HepG2 (cell line): ENCODE results near the gene ARHGEF16. TPM values are rescaled to one million over a fixed set of nuclear protein-coding genes. Genes with fewer than 3 reads are reported as not detected.

Source experiments
- DPF2 ChIP-seq: sonication (generic); formaldehyde crosslinking; IDR thresholded peaks from 2 replicates; pipeline ENCODE4 v1.4.0; 2020; ENCODE audit warnings: mild to moderate bottlenecking, low read depth, missing genetic modification reagents, borderline replicate concordance
- DR1 ChIP-seq: sonication (generic); formaldehyde crosslinking; IDR thresholded peaks from 2 replicates; pipeline ENCODE4 v1.8.0; 2021; ENCODE audit warnings: mild to moderate bottlenecking, missing genetic modification reagents, inconsistent platforms
- GATA4 ChIP-seq: sonication (generic); IDR thresholded peaks from 2 replicates; pipeline ENCODE4 v1.6.1; 2016; ENCODE audit warnings: antibody characterized with exemption, low read depth, borderline replicate concordance
- KDM1A ChIP-seq: IDR thresholded peaks from 2 replicates; pipeline ENCODE4 v1.6.1; 2016; ENCODE audit warnings: missing compliant biosample characterization
- MAFK ChIP-seq, 2 experiments: IDR thresholded peaks in 1 of 2; conservative IDR thresholded peaks in 1 of 2; 2 replicates each; pipeline ENCODE4 v1.6.1; 2011; ENCODE audit warnings: improper control_type of control experiment in 2 of 2, low read length in 2 of 2
- MEF2D ChIP-seq: sonication (generic); formaldehyde crosslinking; IDR thresholded peaks from 2 replicates; pipeline ENCODE4 v1.5.1; 2020; ENCODE audit warnings: mild to moderate bottlenecking, missing genetic modification reagents
- MIER2 ChIP-seq: IDR thresholded peaks from 2 replicates; pipeline ENCODE4 v1.6.1; 2016; ENCODE audit warnings: missing biosample characterization, missing genetic modification reagents
- MTA3 ChIP-seq: sonication (generic); formaldehyde crosslinking; IDR thresholded peaks from 2 replicates; pipeline ENCODE4 v1.4.0; 2020; ENCODE audit warnings: missing genetic modification reagents
- MXD1 ChIP-seq: sonication (generic); formaldehyde crosslinking; IDR thresholded peaks from 2 replicates; pipeline ENCODE4 v1.4.0; 2020; ENCODE audit warnings: mild to moderate bottlenecking, missing genetic modification reagents
- NFYC ChIP-seq: IDR thresholded peaks from 2 replicates; pipeline ENCODE4 v1.6.1; 2016; ENCODE audit warnings: missing genetic modification reagents, missing compliant biosample characterization
- POLR2A ChIP-seq, 2 experiments: IDR thresholded peaks; 2 replicates each; pipeline ENCODE4 v1.6.1; 2011; ENCODE audit warnings: low read depth in 2 of 2, low read length in 2 of 2, mild to moderate bottlenecking in 1 of 2, moderate library complexity in 1 of 2; ENCODE audit not compliant: insufficient read depth in 1 of 2
- POLR2AphosphoS2 ChIP-seq: IDR thresholded peaks from 2 replicates; pipeline ENCODE4 v1.6.1; 2011; ENCODE audit warnings: low read depth, low read length, improper control_type of control experiment
- PPARG ChIP-seq: conservative IDR thresholded peaks from 2 replicates; pipeline ENCODE4 v1.6.1; 2016; ENCODE audit warnings: missing biosample characterization, missing genetic modification reagents
- RBM22 ChIP-seq: fragments of 200-400 bp; formaldehyde crosslinking; optimal IDR thresholded peaks from 2 replicates; pipeline ENCODE3; 2017; ENCODE audit warnings: mild to moderate bottlenecking, low read length, moderate library complexity
- TARDBP ChIP-seq: sonication (generic); formaldehyde crosslinking; IDR thresholded peaks from 2 replicates; pipeline ENCODE4 v1.8.0; 2022; ENCODE audit warnings: mild to moderate bottlenecking, missing genetic modification reagents
- THYN1 ChIP-seq: sonication (generic); formaldehyde crosslinking; IDR thresholded peaks from 2 replicates; pipeline ENCODE4 v1.8.1; 2023; ENCODE audit warnings: low read depth, mild to moderate bottlenecking, moderate library complexity, missing genetic modification reagents, borderline replicate concordance
- ZMYM3 ChIP-seq: sonication (generic); formaldehyde crosslinking; IDR thresholded peaks from 2 replicates; pipeline ENCODE4 v1.5.1; 2020; ENCODE audit warnings: mild to moderate bottlenecking, missing genetic modification reagents
- ZNF225 ChIP-seq: sonication (generic); formaldehyde crosslinking; IDR thresholded peaks from 2 replicates; pipeline ENCODE4 v1.4.0; 2020; ENCODE audit warnings: mild to moderate bottlenecking, missing genetic modification reagents
- ZNF230 ChIP-seq: sonication (generic); formaldehyde crosslinking; IDR thresholded peaks from 2 replicates; pipeline ENCODE4 v1.4.0; 2020; ENCODE audit warnings: mild to moderate bottlenecking, missing genetic modification reagents
- ZNF251 ChIP-seq: sonication (generic); formaldehyde crosslinking; IDR thresholded peaks from 2 replicates; pipeline ENCODE4 v1.9.0; 2021; ENCODE audit warnings: mild to moderate bottlenecking, missing genetic modification reagents
- ZNF503 ChIP-seq: sonication (generic); formaldehyde crosslinking; IDR thresholded peaks from 2 replicates; pipeline ENCODE4 v1.4.0; 2020; ENCODE audit warnings: missing genetic modification reagents
- ZNF552 ChIP-seq: sonication (generic); formaldehyde crosslinking; IDR thresholded peaks from 2 replicates; pipeline ENCODE4 v1.9.0; 2022; ENCODE audit warnings: missing genetic modification reagents, mild to moderate bottlenecking, borderline replicate concordance
- ZNF570 ChIP-seq: sonication (generic); formaldehyde crosslinking; IDR thresholded peaks from 2 replicates; pipeline ENCODE4 v1.4.0; 2020; ENCODE audit warnings: mild to moderate bottlenecking, missing genetic modification reagents, borderline replicate concordance
- ZNF614 ChIP-seq: IDR thresholded peaks from 2 replicates; pipeline ENCODE4 v1.6.1; 2018; ENCODE audit warnings: missing biosample characterization, missing genetic modification reagents, inconsistent platforms, borderline replicate concordance
- ZNF773 ChIP-seq: sonication (generic); formaldehyde crosslinking; IDR thresholded peaks from 2 replicates; pipeline ENCODE4 v1.4.0; 2020; ENCODE audit warnings: missing genetic modification reagents, borderline replicate concordance
- ZNF775 ChIP-seq: sonication (generic); formaldehyde crosslinking; IDR thresholded peaks from 2 replicates; pipeline ENCODE4 v1.4.0; 2020; ENCODE audit warnings: missing genetic modification reagents, mild to moderate bottlenecking, moderate library complexity, borderline replicate concordance
- ZNF780A ChIP-seq: sonication (generic); formaldehyde crosslinking; IDR thresholded peaks from 2 replicates; pipeline ENCODE4 v1.8.0; 2022; ENCODE audit warnings: mild to moderate bottlenecking, missing genetic modification reagents, moderate library complexity
- polyA plus RNA-seq, 8 experiments: library from polyadenylated mRNA; depleted of rRNA in 3 of 8; stranded (reverse) in 7 of 8; unstranded in 1 of 8; fragments of >200 nt; fragmentation: Illumina TruSeq in 4 of 8; extraction: Trizol in 4 of 8; gene quantifications; 2 replicates each; pipeline versions ENCODE4 v1.2.1 to v1.2.3, GENCODE V29; 2011 to 2016; ENCODE audit warnings: low read depth in 4 of 8, missing spikeins in 1 of 8, mixed read lengths in 1 of 8; ENCODE audit not compliant: insufficient read depth in 1 of 8
- total RNA-seq, 5 experiments: library from RNA; depleted of rRNA; stranded (reverse); fragments of >200 nt; fragmentation: Illumina TruSeq; extraction: Trizol; gene quantifications; 2 replicates each; pipeline ENCODE4 v1.2.3, GENCODE V29; 2016; ENCODE audit warnings: low read depth in 1 of 5
- TF ChIP-seq, protein P1 (sequence below): sonication (generic); formaldehyde crosslinking; IDR thresholded peaks from 2 replicates; pipeline ENCODE4 v1.8.1; 2023; ENCODE audit warnings: mild to moderate bottlenecking, moderate library complexity, missing genetic modification reagents
- TF ChIP-seq, protein P2 (sequence below): sonication (generic); formaldehyde crosslinking; IDR thresholded peaks from 2 replicates; pipeline ENCODE4 v1.8.1; 2023; ENCODE audit warnings: missing genetic modification reagents, inconsistent platforms, borderline replicate concordance

ARHGEF16 gene
- total and polyA plus RNA-seq, 2 of the 13 experiments (the other 11 are each of a cell fraction or from before 2014, with no cell fraction given): 20.3 to 39.9 TPM

DNA sequence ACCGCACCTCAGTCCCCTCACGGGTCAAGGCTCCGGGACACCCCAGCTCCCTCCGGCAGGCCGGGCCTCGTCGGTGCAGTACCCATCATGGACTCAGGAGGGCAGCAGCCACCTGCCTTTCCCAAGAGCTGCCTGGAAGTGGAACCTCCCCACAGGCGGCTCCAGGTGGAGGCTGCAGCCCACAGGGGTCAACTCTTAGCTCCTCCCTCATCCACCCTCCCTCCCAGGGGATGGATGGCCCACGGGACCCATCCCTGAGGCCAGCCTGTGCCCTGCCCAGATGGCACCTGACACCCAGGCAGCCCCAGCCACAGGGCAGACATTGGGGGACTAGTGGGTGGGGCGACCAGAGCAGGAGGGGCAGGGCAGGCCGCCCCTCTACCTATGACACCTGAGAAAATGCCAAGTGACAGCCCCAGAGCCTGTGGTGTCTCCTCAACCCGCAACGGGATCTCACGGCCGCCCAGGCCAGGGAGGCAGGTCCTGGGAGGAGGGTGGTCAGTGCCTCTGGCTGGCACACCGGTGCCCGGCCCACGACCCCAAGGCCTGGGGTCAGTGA is 1.2 kb upstream of the ARHGEF16 start (continued):
- no peak for TF ChIP-seq NFYC (CRISPR knock-in tag)
- TF ChIP-seq THYN1 (CRISPR knock-in tag): no peak
- TF ChIP-seq, protein P1, sequence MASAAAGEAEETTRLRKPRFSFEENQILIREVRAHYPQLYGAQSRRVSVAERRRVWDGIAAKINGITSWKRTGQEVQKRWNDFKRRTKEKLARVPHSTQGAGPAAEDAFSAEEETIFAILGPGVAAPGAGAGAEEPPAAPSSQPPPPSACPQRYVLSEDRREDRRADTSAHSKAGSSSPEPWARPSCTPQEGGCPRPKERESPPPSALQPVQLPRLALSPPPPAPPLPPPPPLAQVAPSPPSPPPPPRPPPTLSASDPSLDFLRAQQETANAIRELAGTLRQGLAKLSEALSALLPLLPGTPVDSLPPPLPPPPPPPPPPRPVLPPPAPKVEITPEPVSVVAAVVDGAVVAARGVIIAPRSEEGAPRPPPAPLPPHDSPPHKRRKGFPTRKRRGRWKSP (CRISPR knock-in tag): no peak
- no peak for TF ChIP-seq DR1 (CRISPR knock-in tag)
- TF ChIP-seq MEF2D: no peak
- no peak for TF ChIP-seq ZNF780A
- TF ChIP-seq PPARG (CRISPR knock-in tag): 0 out of 2 replicates have a peak, but pooled peaks have one; percentile 23
- TF ChIP-seq ZNF552 (CRISPR knock-in tag): no peak
- TF ChIP-seq ZNF570: no peak
- peak; percentile 65 for TF ChIP-seq TARDBP (CRISPR knock-in tag)
- no peak for TF ChIP-seq GATA4
- no peak for TF ChIP-seq RBM22
- no peak for TF ChIP-seq MAFK (conservative IDR thresholded peaks at IDR 0.05 in 1 of 2, IDR thresholded peaks at IDR 0.05 in 1 of 2; ENCODE audit: low read length in 2 of 2)
- TF ChIP-seq KDM1A (CRISPR knock-in tag): no peak
- no peak for TF ChIP-seq ZNF614 (CRISPR knock-in tag)
- TF ChIP-seq ZMYM3 (CRISPR knock-in tag): no peak
- TF ChIP-seq ZNF773 (CRISPR knock-in tag): no peak
- no peak for TF ChIP-seq POLR2AphosphoS2
- TF ChIP-seq ZNF775 (CRISPR knock-in tag): no peak
- no peak for TF ChIP-seq POLR2A (IDR thresholded peaks at IDR 0.05; ENCODE audit: insufficient read depth in 1 of 2, low read depth in 2 of 2, low read length in 2 of 2)
- no peak for TF ChIP-seq MXD1
- no peak for TF ChIP-seq ZNF251 (CRISPR knock-in tag)
- no peak for TF ChIP-seq MTA3 (CRISPR knock-in tag)
- 0 out of 2 replicates have a peak, but pooled peaks have one; percentile 34 for TF ChIP-seq ZNF230
- TF ChIP-seq DPF2 (CRISPR knock-in tag): no peak
- TF ChIP-seq MIER2 (CRISPR knock-in tag): no peak
- TF ChIP-seq, protein P2, sequence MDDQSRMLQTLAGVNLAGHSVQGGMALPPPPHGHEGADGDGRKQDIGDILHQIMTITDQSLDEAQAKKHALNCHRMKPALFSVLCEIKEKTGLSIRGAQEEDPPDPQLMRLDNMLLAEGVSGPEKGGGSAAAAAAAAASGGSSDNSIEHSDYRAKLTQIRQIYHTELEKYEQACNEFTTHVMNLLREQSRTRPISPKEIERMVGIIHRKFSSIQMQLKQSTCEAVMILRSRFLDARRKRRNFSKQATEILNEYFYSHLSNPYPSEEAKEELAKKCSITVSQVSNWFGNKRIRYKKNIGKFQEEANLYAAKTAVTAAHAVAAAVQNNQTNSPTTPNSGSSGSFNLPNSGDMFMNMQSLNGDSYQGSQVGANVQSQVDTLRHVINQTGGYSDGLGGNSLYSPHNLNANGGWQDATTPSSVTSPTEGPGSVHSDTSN: no peak
- no peak for TF ChIP-seq ZNF503 (CRISPR knock-in tag)
- TF ChIP-seq ZNF225: no peak
